HEK293 (cell line): Measurements from ENCODE around the gene LRRC34.

ENCODE experiments used
- BCL6B ChIP-seq: fragments of 450-650 bp; formaldehyde crosslinking; IDR thresholded peaks from 2 replicates; pipeline ENCODE4 v1.5.1; 2017; ENCODE audit warnings: missing biosample characterization, missing genetic modification characterization
- KLF17 ChIP-seq: fragments of 450-650 bp; formaldehyde crosslinking; IDR thresholded peaks from 2 replicates; pipeline ENCODE4 v1.5.1; 2016; ENCODE audit warnings: missing biosample characterization, missing genetic modification characterization
- MYNN ChIP-seq: fragments of 450-650 bp; formaldehyde crosslinking; IDR thresholded peaks from 2 replicates; pipeline ENCODE4 v1.5.1; 2016; ENCODE audit warnings: missing biosample characterization, missing genetic modification characterization, borderline replicate concordance
- SALL2 ChIP-seq: fragments of 450-650 bp; formaldehyde crosslinking; IDR thresholded peaks from 2 replicates; pipeline ENCODE4 v1.5.0; 2017; ENCODE audit warnings: missing biosample characterization, mild to moderate bottlenecking, missing genetic modification characterization, borderline replicate concordance
- SCRT2 ChIP-seq: fragments of 450-650 bp; formaldehyde crosslinking; IDR thresholded peaks from 2 replicates; pipeline ENCODE4 v1.5.1; 2016; ENCODE audit warnings: missing biosample characterization, missing genetic modification characterization
- ZBTB20 ChIP-seq: fragments of 450-650 bp; formaldehyde crosslinking; IDR thresholded peaks from 2 replicates; pipeline ENCODE4 v1.5.1; 2016; ENCODE audit warnings: missing biosample characterization, missing genetic modification characterization
- ZBTB21 ChIP-seq: fragments of 450-650 bp; formaldehyde crosslinking; IDR thresholded peaks from 2 replicates; pipeline ENCODE4 v1.5.1; 2017; ENCODE audit warnings: missing biosample characterization, missing genetic modification characterization
- ZEB2 ChIP-seq: fragments of 450-650 bp; formaldehyde crosslinking; IDR thresholded peaks from 2 replicates; pipeline ENCODE4 v1.5.1; 2016; ENCODE audit warnings: missing biosample characterization, missing genetic modification characterization
- ZFP37 ChIP-seq: fragments of 450-650 bp; formaldehyde crosslinking; IDR thresholded peaks from 2 replicates; pipeline ENCODE4 v1.5.1; 2016; ENCODE audit warnings: missing biosample characterization, missing genetic modification characterization
- ZNF157 ChIP-seq: fragments of 450-650 bp; formaldehyde crosslinking; IDR thresholded peaks from 2 replicates; pipeline ENCODE4 v1.5.1; 2016; ENCODE audit warnings: missing biosample characterization, missing genetic modification characterization
- ZNF175 ChIP-seq: fragments of 450-650 bp; formaldehyde crosslinking; IDR thresholded peaks from 2 replicates; pipeline ENCODE4 v1.5.1; 2016; ENCODE audit warnings: missing biosample characterization, missing genetic modification characterization
- ZNF274 ChIP-seq, 2 experiments: fragments of 200-500 bp in 1 of 2; fragments of 450-650 bp in 1 of 2; sonication (Bioruptor generic) in 1 of 2; formaldehyde crosslinking in 1 of 2; IDR thresholded peaks; 2 replicates each; pipeline versions ENCODE4 v1.5.1 to v1.6.1; 2014 to 2016; ENCODE audit warnings: borderline replicate concordance in 1 of 2, inconsistent platforms in 1 of 2, low read length in 1 of 2, missing biosample characterization in 1 of 2, missing genetic modification characterization in 1 of 2
- ZNF335 ChIP-seq: fragments of 450-650 bp; formaldehyde crosslinking; conservative IDR thresholded peaks from 2 replicates; pipeline ENCODE4 v1.5.1; 2016; ENCODE audit warnings: missing biosample characterization, missing genetic modification characterization
- ZNF366 ChIP-seq: fragments of 450-650 bp; formaldehyde crosslinking; conservative IDR thresholded peaks from 2 replicates; pipeline ENCODE4 v1.5.1; 2016; ENCODE audit warnings: missing biosample characterization, missing genetic modification characterization
- ZNF416 ChIP-seq: fragments of 450-650 bp; formaldehyde crosslinking; IDR thresholded peaks from 2 replicates; pipeline ENCODE4 v1.5.1; 2016; ENCODE audit warnings: missing biosample characterization, missing genetic modification characterization
- ZNF548 ChIP-seq: fragments of 450-650 bp; formaldehyde crosslinking; IDR thresholded peaks from 2 replicates; pipeline ENCODE4 v1.5.1; 2016; ENCODE audit warnings: missing biosample characterization, missing genetic modification characterization
- ZNF561 ChIP-seq: fragments of 450-650 bp; IDR thresholded peaks from 2 replicates; pipeline ENCODE4 v1.5.1; 2018; ENCODE audit warnings: missing biosample characterization, missing genetic modification characterization, borderline replicate concordance
- ZNF610 ChIP-seq: fragments of 450-650 bp; formaldehyde crosslinking; IDR thresholded peaks from 2 replicates; pipeline ENCODE4 v1.5.1; 2016; ENCODE audit warnings: missing biosample characterization, missing genetic modification characterization, borderline replicate concordance
- ZNF629 ChIP-seq: fragments of 450-650 bp; formaldehyde crosslinking; IDR thresholded peaks from 2 replicates; pipeline ENCODE4 v1.5.1; 2017; ENCODE audit warnings: missing biosample characterization, missing genetic modification characterization
- ZNF645 ChIP-seq: fragments of 450-650 bp; formaldehyde crosslinking; IDR thresholded peaks from 2 replicates; pipeline ENCODE4; 2016; ENCODE audit warnings: missing biosample characterization, missing genetic modification characterization
- ZNF701 ChIP-seq: fragments of 450-650 bp; formaldehyde crosslinking; IDR thresholded peaks from 2 replicates; pipeline ENCODE4 v1.5.1; 2016; ENCODE audit warnings: missing biosample characterization, missing genetic modification characterization
- ZNF704 ChIP-seq: fragments of 450-650 bp; formaldehyde crosslinking; IDR thresholded peaks from 2 replicates; pipeline ENCODE4 v1.5.1; 2016; ENCODE audit warnings: missing biosample characterization, missing genetic modification characterization
- ZNF791 ChIP-seq: fragments of 450-650 bp; formaldehyde crosslinking; IDR thresholded peaks from 2 replicates; pipeline ENCODE4 v1.5.1; 2016; ENCODE audit warnings: missing biosample characterization, missing genetic modification characterization
- ZXDB ChIP-seq: fragments of 450-650 bp; formaldehyde crosslinking; IDR thresholded peaks from 2 replicates; pipeline ENCODE4 v1.5.1; 2016; ENCODE audit warnings: missing biosample characterization, missing genetic modification characterization
- TF ChIP-seq, protein P1 (sequence below): fragments of 450-650 bp; formaldehyde crosslinking; IDR thresholded peaks from 2 replicates; pipeline ENCODE4 v1.5.1; 2016; ENCODE audit warnings: missing biosample characterization, missing genetic modification characterization
- TF ChIP-seq, protein P2 (sequence below): fragments of 450-650 bp; formaldehyde crosslinking; IDR thresholded peaks from 2 replicates; pipeline ENCODE4 v1.5.1; 2016; ENCODE audit warnings: missing biosample characterization, missing genetic modification characterization
- TF ChIP-seq, protein P3 (sequence below): fragments of 450-650 bp; formaldehyde crosslinking; IDR thresholded peaks from 2 replicates; pipeline ENCODE4 v1.5.1; 2016; ENCODE audit warnings: missing biosample characterization, missing genetic modification characterization

Gene LRRC34

GRCh38 chr3:169812332-169813235 lies at the start of gene LRRC34, which contains the start of gene LRRIQ4 (continued):
- TF ChIP-seq, protein P1, sequence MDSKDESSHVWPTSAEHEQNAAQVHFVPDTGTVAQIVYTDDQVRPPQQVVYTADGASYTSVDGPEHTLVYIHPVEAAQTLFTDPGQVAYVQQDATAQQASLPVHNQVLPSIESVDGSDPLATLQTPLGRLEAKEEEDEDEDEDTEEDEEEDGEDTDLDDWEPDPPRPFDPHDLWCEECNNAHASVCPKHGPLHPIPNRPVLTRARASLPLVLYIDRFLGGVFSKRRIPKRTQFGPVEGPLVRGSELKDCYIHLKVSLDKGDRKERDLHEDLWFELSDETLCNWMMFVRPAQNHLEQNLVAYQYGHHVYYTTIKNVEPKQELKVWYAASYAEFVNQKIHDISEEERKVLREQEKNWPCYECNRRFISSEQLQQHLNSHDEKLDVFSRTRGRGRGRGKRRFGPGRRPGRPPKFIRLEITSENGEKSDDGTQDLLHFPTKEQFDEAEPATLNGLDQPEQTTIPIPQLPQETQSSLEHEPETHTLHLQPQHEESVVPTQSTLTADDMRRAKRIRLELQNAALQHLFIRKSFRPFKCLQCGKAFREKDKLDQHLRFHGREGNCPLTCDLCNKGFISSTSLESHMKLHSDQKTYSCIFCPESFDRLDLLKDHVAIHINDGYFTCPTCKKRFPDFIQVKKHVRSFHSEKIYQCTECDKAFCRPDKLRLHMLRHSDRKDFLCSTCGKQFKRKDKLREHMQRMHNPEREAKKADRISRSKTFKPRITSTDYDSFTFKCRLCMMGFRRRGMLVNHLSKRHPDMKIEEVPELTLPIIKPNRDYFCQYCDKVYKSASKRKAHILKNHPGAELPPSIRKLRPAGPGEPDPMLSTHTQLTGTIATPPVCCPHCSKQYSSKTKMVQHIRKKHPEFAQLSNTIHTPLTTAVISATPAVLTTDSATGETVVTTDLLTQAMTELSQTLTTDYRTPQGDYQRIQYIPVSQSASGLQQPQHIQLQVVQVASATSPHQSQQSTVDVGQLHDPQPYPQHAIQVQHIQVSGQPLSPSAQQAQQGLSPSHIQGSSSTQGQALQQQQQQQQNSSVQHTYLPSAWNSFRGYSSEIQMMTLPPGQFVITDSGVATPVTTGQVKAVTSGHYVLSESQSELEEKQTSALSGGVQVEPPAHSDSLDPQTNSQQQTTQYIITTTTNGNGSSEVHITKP (tag by site-specific recombination), result no peak
- TF ChIP-seq ZNF157 (tag by site-specific recombination) (no peak), SCRT2 (tag by site-specific recombination) (no peak), ZNF335 (tag by site-specific recombination) (peak; percentile 71), ZNF548 (tag by site-specific recombination) (no peak), ZNF645 (tag by site-specific recombination) (no peak), ZXDB (tag by site-specific recombination) (0 out of 2 replicates have a peak, but pooled peaks have one; percentile 8), ZNF610 (no peak; the same call in 1 of the 2 replicates), ZEB2 (tag by site-specific recombination) (no peak), ZNF791 (no peak), ZNF701 (tag by site-specific recombination) (no peak), ZNF416 (no peak), MYNN (tag by site-specific recombination) (peak; percentile 42; the same call in 1 of the 2 replicates), KLF17 (tag by site-specific recombination) (no peak), SALL2 (tag by site-specific recombination) (no peak), ZNF629 (tag by site-specific recombination) (0 out of 2 replicates have a peak, but pooled peaks have one; percentile 31), ZNF561 (tag by site-specific recombination) (peak; percentile 54; the same call in 1 of the 2 replicates), ZNF274 (IDR thresholded peaks at IDR 0.05; ENCODE audit: low read length) (no peak), ZNF274 (tag by site-specific recombination; IDR thresholded peaks at IDR 0.05; ENCODE audit: borderline replicate concordance) (no peak), ZBTB20 (tag by site-specific recombination) (peak; percentile 39; the same call in 1 of the 2 replicates), ZNF175 (tag by site-specific recombination) (no peak), ZFP37 (tag by site-specific recombination) (no peak), BCL6B (tag by site-specific recombination) (no peak), ZNF704 (tag by site-specific recombination) (no peak), ZNF366 (tag by site-specific recombination) (no peak), ZBTB21 (no peak)
- TF ChIP-seq, protein P2, sequence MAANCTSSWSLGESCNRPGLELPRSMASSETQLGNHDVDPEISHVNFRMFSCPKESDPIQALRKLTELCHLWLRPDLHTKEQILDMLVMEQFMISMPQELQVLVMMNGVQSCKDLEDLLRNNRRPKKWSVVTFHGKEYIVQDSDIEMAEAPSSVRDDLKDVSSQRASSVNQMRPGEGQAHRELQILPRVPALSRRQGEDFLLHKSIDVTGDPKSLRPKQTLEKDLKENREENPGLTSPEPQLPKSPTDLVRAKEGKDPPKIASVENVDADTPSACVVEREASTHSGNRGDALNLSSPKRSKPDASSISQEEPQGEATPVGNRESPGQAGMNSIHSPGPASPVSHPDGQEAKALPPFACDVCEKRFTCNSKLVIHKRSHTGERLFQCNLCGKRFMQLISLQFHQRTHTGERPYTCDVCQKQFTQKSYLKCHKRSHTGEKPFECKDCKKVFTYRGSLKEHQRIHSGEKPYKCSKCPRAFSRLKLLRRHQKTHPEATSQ (tag by site-specific recombination), result no peak
- TF ChIP-seq, protein P3, sequence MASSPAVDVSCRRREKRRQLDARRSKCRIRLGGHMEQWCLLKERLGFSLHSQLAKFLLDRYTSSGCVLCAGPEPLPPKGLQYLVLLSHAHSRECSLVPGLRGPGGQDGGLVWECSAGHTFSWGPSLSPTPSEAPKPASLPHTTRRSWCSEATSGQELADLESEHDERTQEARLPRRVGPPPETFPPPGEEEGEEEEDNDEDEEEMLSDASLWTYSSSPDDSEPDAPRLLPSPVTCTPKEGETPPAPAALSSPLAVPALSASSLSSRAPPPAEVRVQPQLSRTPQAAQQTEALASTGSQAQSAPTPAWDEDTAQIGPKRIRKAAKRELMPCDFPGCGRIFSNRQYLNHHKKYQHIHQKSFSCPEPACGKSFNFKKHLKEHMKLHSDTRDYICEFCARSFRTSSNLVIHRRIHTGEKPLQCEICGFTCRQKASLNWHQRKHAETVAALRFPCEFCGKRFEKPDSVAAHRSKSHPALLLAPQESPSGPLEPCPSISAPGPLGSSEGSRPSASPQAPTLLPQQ (tag by site-specific recombination), result no peak
